ENCODE results near the gene RNPEPL1.

Gene RNPEPL1

GRCh38 chr2:240519396-240520129 is 48.7 kb upstream of the RNPEPL1 start (continued):
- TF ChIP-seq ZNF23 (tag by site-specific recombination; IDR thresholded peaks at IDR 0.05; ENCODE audit: borderline replicate concordance) (no peak), ZNF560 (tag by site-specific recombination; IDR thresholded peaks at IDR 0.05; ENCODE audit: borderline replicate concordance) (no peak), OVOL3 (tag by site-specific recombination; IDR thresholded peaks at IDR 0.05) (no peak), MZF1 (tag by site-specific recombination; IDR thresholded peaks at IDR 0.05; ENCODE audit: borderline replicate concordance) (no peak)
- TF ChIP-seq, protein P1, sequence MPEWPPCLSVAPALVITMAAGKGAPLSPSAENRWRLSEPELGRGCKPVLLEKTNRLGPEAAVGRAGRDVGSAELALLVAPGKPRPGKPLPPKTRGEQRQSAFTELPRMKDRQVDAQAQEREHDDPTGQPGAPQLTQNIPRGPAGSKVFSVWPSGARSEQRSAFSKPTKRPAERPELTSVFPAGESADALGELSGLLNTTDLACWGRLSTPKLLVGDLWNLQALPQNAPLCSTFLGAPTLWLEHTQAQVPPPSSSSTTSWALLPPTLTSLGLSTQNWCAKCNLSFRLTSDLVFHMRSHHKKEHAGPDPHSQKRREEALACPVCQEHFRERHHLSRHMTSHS (tag by site-specific recombination; IDR thresholded peaks at IDR 0.05), result no peak
- TF ChIP-seq, protein P2, sequence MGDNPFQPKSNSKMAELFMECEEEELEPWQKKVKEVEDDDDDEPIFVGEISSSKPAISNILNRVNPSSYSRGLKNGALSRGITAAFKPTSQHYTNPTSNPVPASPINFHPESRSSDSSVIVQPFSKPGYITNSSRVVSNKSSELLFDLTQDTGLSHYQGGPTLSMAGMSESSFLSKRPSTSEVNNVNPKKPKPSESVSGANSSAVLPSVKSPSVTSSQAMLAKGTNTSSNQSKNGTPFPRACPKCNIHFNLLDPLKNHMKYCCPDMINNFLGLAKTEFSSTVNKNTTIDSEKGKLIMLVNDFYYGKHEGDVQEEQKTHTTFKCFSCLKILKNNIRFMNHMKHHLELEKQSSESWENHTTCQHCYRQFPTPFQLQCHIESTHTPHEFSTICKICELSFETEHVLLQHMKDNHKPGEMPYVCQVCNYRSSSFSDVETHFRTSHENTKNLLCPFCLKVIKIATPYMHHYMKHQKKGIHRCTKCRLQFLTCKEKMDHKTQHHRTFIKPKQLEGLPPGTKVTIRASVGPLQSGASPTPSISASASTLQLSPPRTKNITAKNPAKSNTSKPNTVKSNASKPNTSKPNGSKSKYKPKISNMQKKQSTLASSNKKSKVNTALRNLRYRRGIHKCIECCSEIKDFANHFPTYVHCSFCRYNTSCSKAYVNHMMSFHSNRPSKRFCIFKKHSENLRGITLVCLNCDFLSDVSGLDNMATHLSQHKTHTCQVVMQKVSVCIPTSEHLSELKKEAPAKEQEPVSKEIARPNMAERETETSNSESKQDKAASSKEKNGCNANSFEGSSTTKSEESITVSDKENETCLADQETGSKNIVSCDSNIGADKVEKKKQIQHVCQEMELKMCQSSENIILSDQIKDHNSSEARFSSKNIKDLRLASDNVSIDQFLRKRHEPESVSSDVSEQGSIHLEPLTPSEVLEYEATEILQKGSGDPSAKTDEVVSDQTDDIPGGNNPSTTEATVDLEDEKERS (tag by site-specific recombination; IDR thresholded peaks at IDR 0.05), result no peak

DNA sequence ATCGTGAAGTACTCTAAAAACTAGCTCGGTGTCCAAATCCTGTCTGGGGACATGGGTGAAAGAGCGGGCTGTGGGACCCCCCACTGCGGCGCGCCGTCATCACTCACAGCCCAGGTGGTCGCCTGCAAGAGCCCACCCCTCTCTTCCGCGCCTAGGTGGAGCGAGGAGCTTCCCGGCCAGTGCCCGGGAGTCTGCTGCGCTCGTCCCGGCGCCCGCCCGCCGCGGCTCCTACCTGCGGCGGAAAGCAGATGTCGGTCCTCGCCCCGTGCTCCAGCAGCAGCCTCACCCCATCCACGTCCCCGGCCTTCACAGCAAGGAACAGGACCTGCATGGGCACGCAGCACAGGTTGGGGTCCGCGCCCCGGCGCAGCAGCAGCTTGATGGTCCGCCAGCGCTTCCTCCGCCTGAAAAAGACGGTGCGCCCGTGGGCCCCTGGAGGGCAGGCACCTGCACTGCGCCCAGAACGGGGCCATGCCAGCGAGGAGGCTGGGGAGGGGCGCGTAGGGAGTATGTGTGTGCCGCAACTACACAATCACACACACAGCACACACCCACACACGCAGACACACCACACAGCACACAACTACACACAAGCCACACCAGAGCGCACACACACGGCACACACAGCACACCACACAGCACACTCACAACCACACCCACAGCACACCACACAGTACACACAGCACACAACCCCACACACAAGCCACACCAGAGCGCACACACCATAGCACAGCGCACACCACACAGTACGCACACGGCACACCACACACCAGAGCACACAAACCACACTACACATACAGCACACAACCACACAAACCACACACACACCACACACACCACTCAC is 47.9 kb upstream of the RNPEPL1 start:
- ChIA-PET CTCF (no interaction called here), POLR2A (no interaction called here)
- no peak for TF ChIP-seq ZBTB7A (tag by site-specific recombination; IDR thresholded peaks at IDR 0.05; ENCODE audit: low read depth)
- no peak for TF ChIP-seq SCRT2 (tag by site-specific recombination; IDR thresholded peaks at IDR 0.05)
- TF ChIP-seq EGR2 (tag by site-specific recombination; IDR thresholded peaks at IDR 0.05; ENCODE audit: low read depth), result 0 out of 2 replicates have a peak, but pooled peaks have one; percentile 17
- TF ChIP-seq ZNF335 (tag by site-specific recombination; conservative IDR thresholded peaks at IDR 0.05), result no peak
- no peaks in the 10 kb centered on the region for H3K4me1 ChIP-seq (ENCODE audit: control insufficient read depth, insufficient read depth, low read length)
- H3K9me3 ChIP-seq (ENCODE audit: control insufficient read depth, insufficient read depth, low read depth, low read length), result no peaks in the 10 kb centered on the region
- no peak overlapping the region for H3K27ac ChIP-seq (ENCODE audit: extremely low read depth, low read depth, low read length)
- H3K36me3 ChIP-seq (ENCODE audit: control insufficient read depth in 2 of 2, insufficient read depth in 1 of 2, low read length in 2 of 2), result peaks cover 0 to 28% of the 10 kb centered on the region in 2 experiments; a peak in 1 of 3 replicates
- H3K4me3 ChIP-seq (ENCODE audit: low read depth, low read length), result no peak overlapping the region

- H3K4me3 ChIP-seq (ENCODE audit: low read depth, low read length), result no peak overlapping the region
- no peaks in the 10 kb centered on the region for H3K9me3 ChIP-seq (ENCODE audit: control insufficient read depth, insufficient read depth, low read depth, low read length)
- H3K27ac ChIP-seq (ENCODE audit: extremely low read depth, low read depth, low read length), result no peak overlapping the region
- TF ChIP-seq REPIN1 (tag by site-specific recombination; IDR thresholded peaks at IDR 0.05; ENCODE audit: low read depth) (no peak), YY1 (tag by site-specific recombination; IDR thresholded peaks at IDR 0.05) (no peak), ZNF146 (tag by site-specific recombination; IDR thresholded peaks at IDR 0.05) (no peak), ZNF776 (tag by site-specific recombination; IDR thresholded peaks at IDR 0.05; ENCODE audit: borderline replicate concordance) (no peak), BCL11A (tag by site-specific recombination; IDR thresholded peaks at IDR 0.05; ENCODE audit: low read depth) (no peak), ZNF23 (tag by site-specific recombination; IDR thresholded peaks at IDR 0.05; ENCODE audit: borderline replicate concordance) (no peak)
- TF ChIP-seq, protein P3, sequence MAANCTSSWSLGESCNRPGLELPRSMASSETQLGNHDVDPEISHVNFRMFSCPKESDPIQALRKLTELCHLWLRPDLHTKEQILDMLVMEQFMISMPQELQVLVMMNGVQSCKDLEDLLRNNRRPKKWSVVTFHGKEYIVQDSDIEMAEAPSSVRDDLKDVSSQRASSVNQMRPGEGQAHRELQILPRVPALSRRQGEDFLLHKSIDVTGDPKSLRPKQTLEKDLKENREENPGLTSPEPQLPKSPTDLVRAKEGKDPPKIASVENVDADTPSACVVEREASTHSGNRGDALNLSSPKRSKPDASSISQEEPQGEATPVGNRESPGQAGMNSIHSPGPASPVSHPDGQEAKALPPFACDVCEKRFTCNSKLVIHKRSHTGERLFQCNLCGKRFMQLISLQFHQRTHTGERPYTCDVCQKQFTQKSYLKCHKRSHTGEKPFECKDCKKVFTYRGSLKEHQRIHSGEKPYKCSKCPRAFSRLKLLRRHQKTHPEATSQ (tag by site-specific recombination; IDR thresholded peaks at IDR 0.05), result no peak
- TF ChIP-seq, protein P4, sequence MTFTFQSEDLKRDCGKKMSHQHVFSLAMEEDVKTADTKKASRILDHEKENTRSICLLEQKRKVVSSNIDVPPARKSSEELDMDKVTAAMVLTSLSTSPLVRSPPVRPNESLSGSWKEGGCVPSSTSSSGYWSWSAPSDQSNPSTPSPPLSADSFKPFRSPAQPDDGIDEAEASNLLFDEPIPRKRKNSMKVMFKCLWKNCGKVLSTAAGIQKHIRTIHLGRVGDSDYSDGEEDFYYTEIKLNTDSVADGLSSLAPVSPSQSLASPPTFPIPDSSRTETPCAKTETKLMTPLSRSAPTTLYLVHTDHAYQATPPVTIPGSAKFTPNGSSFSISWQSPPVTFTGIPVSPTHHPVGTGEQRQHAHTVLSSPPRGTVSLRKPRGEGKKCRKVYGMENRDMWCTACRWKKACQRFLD (tag by site-specific recombination; IDR thresholded peaks at IDR 0.05), result no peak
- TF ChIP-seq, protein P5, sequence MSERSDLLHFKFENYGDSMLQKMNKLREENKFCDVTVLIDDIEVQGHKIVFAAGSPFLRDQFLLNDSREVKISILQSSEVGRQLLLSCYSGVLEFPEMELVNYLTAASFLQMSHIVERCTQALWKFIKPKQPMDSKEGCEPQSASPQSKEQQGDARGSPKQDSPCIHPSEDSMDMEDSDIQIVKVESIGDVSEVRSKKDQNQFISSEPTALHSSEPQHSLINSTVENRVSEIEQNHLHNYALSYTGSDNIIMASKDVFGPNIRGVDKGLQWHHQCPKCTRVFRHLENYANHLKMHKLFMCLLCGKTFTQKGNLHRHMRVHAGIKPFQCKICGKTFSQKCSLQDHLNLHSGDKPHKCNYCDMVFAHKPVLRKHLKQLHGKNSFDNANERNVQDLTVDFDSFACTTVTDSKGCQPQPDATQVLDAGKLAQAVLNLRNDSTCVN (tag by site-specific recombination; optimal IDR thresholded peaks at IDR 0.05), result no peak
- TF ChIP-seq, protein P6, sequence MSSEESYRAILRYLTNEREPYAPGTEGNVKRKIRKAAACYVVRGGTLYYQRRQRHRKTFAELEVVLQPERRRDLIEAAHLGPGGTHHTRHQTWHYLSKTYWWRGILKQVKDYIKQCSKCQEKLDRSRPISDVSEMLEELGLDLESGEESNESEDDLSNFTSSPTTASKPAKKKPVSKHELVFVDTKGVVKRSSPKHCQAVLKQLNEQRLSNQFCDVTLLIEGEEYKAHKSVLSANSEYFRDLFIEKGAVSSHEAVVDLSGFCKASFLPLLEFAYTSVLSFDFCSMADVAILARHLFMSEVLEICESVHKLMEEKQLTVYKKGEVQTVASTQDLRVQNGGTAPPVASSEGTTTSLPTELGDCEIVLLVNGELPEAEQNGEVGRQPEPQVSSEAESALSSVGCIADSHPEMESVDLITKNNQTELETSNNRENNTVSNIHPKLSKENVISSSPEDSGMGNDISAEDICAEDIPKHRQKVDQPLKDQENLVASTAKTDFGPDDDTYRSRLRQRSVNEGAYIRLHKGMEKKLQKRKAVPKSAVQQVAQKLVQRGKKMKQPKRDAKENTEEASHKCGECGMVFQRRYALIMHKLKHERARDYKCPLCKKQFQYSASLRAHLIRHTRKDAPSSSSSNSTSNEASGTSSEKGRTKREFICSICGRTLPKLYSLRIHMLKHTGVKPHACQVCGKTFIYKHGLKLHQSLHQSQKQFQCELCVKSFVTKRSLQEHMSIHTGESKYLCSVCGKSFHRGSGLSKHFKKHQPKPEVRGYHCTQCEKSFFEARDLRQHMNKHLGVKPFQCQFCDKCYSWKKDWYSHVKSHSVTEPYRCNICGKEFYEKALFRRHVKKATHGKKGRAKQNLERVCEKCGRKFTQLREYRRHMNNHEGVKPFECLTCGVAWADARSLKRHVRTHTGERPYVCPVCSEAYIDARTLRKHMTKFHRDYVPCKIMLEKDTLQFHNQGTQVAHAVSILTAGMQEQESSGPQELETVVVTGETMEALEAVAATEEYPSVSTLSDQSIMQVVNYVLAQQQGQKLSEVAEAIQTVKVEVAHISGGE (tag by site-specific recombination; conservative IDR thresholded peaks at IDR 0.05; ENCODE audit: low read depth), result no peak
- POLR2A ChIA-PET, result interaction anchor here (0.6 kb wide), 1 partner anchor 42 kb away, joined by 3 read pairs; no protein-coding TSS in a partner anchor
- CTCF ChIA-PET, result interaction anchor here (0.8 kb wide), 1 partner anchor 46 kb away, joined by 5 read pairs; no protein-coding TSS in a partner anchor
- peaks cover 0 to 34% of the 10 kb centered on the region in 2 experiments; a peak in 1 of 3 replicates for H3K36me3 ChIP-seq (ENCODE audit: control insufficient read depth in 2 of 2, insufficient read depth in 1 of 2, low read length in 2 of 2)
- no peaks in the 10 kb centered on the region for H3K4me1 ChIP-seq (ENCODE audit: control insufficient read depth, insufficient read depth, low read length)
These were observed 47.3 kb upstream of the RNPEPL1 start for GRCh38 chr2:240520974-240521350.
